Endothelial cell of umbilical vein (primary cell): Measurements from ENCODE around the gene GCAT. TPM values are rescaled to one million over a fixed set of nuclear protein-coding genes. Genes with fewer than 3 reads are reported as not detected.
A peak's percentile ranks its signal among the peaks of the same experiment; 100 is the strongest.

ENCODE experiments used
- BruUV-seq: library from RNA; stranded (reverse); fragments of 400-500 nt; replicated peaks from 2 replicates; lab custom pipeline; 2021; lab: Mats Ljungman, UMichigan
- CTCF ChIA-PET: fragments of 300-600, 350-600 bp; sonication (Branson Sonifier 250); formaldehyde crosslinking; loops from one replicate; lab custom pipeline; 2021; ENCODE audit warnings: antibody characterized with exemption, inconsistent platforms; lab: Charles Lee
- POLR2A ChIA-PET: fragments of 300-600, 350-600 bp; sonication (Branson Sonifier 250); formaldehyde crosslinking; loops from one replicate; lab custom pipeline; 2021; ENCODE audit warnings: antibody characterized with exemption, inconsistent platforms; lab: Charles Lee
- DNase-seq: peaks from one replicate; pipeline ENCODE4 v3.0.0-alpha.2; 2011; ENCODE audit warnings: low read depth, low spot score
- FAIRE-seq: peaks from 2 replicates; lab custom pipeline; 2011; peaks lifted over from hg19 to GRCh38; lab: Jason Lieb, UNC
- H2AFZ ChIP-seq: 2 replicates; pipeline ENCODE4 v1.6.0; 2012; ENCODE audit warnings: low read depth, low read length, control low read depth, inconsistent platforms
- H3K27ac ChIP-seq: 2 replicates; pipeline ENCODE4 v1.5.1; 2011; ENCODE audit warnings: low read depth, mild to moderate bottlenecking, control low read depth, low read length, moderate library complexity; ENCODE audit not compliant: insufficient read depth
- H3K27me3 ChIP-seq, 2 experiments: 2 replicates each; pipeline versions ENCODE4 v1.6.0 to v1.6.1; 2011; ENCODE audit warnings: low read length in 2 of 2, mixed read lengths in 1 of 2; ENCODE audit not compliant: control insufficient read depth in 2 of 2, insufficient read depth in 2 of 2
- H3K36me3 ChIP-seq, 2 experiments: 2 replicates in 1 of 2; 3 replicates in 1 of 2; pipeline ENCODE4 v1.5.1; 2011; ENCODE audit warnings: low read length in 2 of 2, mild to moderate bottlenecking in 1 of 2, moderate library complexity in 1 of 2; ENCODE audit not compliant: control insufficient read depth in 2 of 2, insufficient read depth in 2 of 2; ENCODE audit errors: extremely low read depth in 1 of 2
- H3K4me1 ChIP-seq: 3 replicates; pipeline ENCODE4 v1.5.1; 2011; ENCODE audit warnings: mild to moderate bottlenecking, low read length; ENCODE audit not compliant: control insufficient read depth, insufficient read depth; ENCODE audit errors: extremely low read depth
- H3K4me2 ChIP-seq: 2 replicates; pipeline ENCODE4 v1.6.1; 2011; ENCODE audit warnings: low read length, control low read depth, mixed read lengths; ENCODE audit not compliant: insufficient read depth
- H3K4me3 ChIP-seq, 3 experiments: fragments of 200-600 bp in 1 of 3; sonication (generic), shearing (Covaris generic) in 1 of 3; replicated peaks in 1 of 3; 2 replicates each; pipeline ENCODE4 v1.5.1; 2011 to 2016; ENCODE audit warnings: control low read depth in 3 of 3, low read length in 3 of 3, mild to moderate bottlenecking in 2 of 3, inconsistent platforms in 1 of 3, low read depth in 1 of 3, moderate library complexity in 1 of 3; ENCODE audit not compliant: insufficient read depth in 1 of 3
- H3K79me2 ChIP-seq: 2 replicates; pipeline ENCODE4 v1.6.0; 2012; ENCODE audit warnings: low read length, inconsistent platforms; ENCODE audit not compliant: control insufficient read depth, insufficient read depth
- H3K9ac ChIP-seq: replicated peaks from 2 replicates; pipeline ENCODE3; 2011; ENCODE audit warnings: low read length, control low read depth; ENCODE audit not compliant: insufficient read depth; ENCODE audit errors: extremely low read depth
- H3K9me1 ChIP-seq: replicated peaks from 3 replicates; pipeline ENCODE4 v1.6.0; 2011; ENCODE audit warnings: mild to moderate bottlenecking, low read length; ENCODE audit not compliant: control insufficient read depth, insufficient read depth; ENCODE audit errors: extremely low read depth
- H3K9me3 ChIP-seq: replicated peaks from 2 replicates; pipeline ENCODE4 v1.5.1; 2012; ENCODE audit warnings: low read length, inconsistent platforms; ENCODE audit not compliant: control insufficient read depth, insufficient read depth
- H4K20me1 ChIP-seq: replicated peaks from 2 replicates; pipeline ENCODE3; 2011; ENCODE audit warnings: mild to moderate bottlenecking, low read length; ENCODE audit not compliant: control insufficient read depth, insufficient read depth; ENCODE audit errors: extremely low read depth
- CTCF ChIP-seq, 2 donors: IDR thresholded peaks; 1 replicate in 1 of 2; 2 replicates in 1 of 2; pipeline ENCODE4 v1.5.1; 2011; ENCODE audit warnings: low read length in 2 of 2, mild to moderate bottlenecking in 2 of 2, moderate library complexity in 2 of 2, control low read depth in 1 of 2, inconsistent platforms in 1 of 2, low read depth in 1 of 2; ENCODE audit not compliant: insufficient read depth in 1 of 2; ENCODE audit errors: extremely low read depth in 1 of 2
- EZH2 ChIP-seq: IDR thresholded peaks from 2 replicates; pipeline ENCODE4 v1.6.1; 2012; ENCODE audit warnings: borderline replicate concordance, low read depth, mild to moderate bottlenecking, moderate library complexity, low read length, inconsistent platforms; ENCODE audit not compliant: severe bottlenecking
- FOS ChIP-seq: IDR thresholded peaks from 2 replicates; pipeline ENCODE4 v1.6.1; 2011; ENCODE audit warnings: mild to moderate bottlenecking, low read length, moderate library complexity, borderline replicate concordance; ENCODE audit not compliant: insufficient read depth
- MYC ChIP-seq: IDR thresholded peaks from one replicate; pipeline ENCODE4 v1.6.1; 2011; ENCODE audit warnings: mild to moderate bottlenecking, low read depth, low read length
- POLR2A ChIP-seq: IDR thresholded peaks from 2 replicates; pipeline ENCODE4 v1.6.1; 2012; ENCODE audit warnings: low read depth, mild to moderate bottlenecking, control low read depth, low read length
- dilution Hi-C: fragments of 300-500 bp; cut with MboI; formaldehyde crosslinking; loops from one replicate; pipeline ENCODE4 v1.15.0; 2019; ENCODE audit warnings: low sequenced_read_pairs; ENCODE audit not compliant: extremely low pct_ligation_motif_present
- intact Hi-C: fragments of 100-400 bp; cut with micrococcal nuclease; formaldehyde crosslinking; loops from one replicate; pipeline ENCODE4 v1.10.0; 2022
- polyA plus RNA-seq, 4 experiments: library from polyadenylated mRNA; depleted of rRNA in 3 of 4; stranded (reverse) in 3 of 4; unstranded in 1 of 4; fragments of >200 nt; gene quantifications; 2 replicates each; pipeline versions ENCODE4 v1.2.1 to v1.2.3, GENCODE V29; 2011 to 2012; ENCODE audit warnings: missing spikeins in 1 of 4
- total RNA-seq: library from RNA; stranded (reverse); gene quantifications from 2 replicates; pipeline ENCODE4 v1.2.3, GENCODE V29; 2021
- TF ChIP-seq, protein P1 (sequence below): IDR thresholded peaks from 2 replicates; pipeline ENCODE4 v1.6.1; 2011; ENCODE audit not compliant: insufficient read depth, insufficient read length

Gene GCAT
- total and polyA plus RNA-seq, 2 donors (not counting 3 experiments of a cell fraction or from before 2014, with no cell fraction given): 19.7 TPM

DNA sequence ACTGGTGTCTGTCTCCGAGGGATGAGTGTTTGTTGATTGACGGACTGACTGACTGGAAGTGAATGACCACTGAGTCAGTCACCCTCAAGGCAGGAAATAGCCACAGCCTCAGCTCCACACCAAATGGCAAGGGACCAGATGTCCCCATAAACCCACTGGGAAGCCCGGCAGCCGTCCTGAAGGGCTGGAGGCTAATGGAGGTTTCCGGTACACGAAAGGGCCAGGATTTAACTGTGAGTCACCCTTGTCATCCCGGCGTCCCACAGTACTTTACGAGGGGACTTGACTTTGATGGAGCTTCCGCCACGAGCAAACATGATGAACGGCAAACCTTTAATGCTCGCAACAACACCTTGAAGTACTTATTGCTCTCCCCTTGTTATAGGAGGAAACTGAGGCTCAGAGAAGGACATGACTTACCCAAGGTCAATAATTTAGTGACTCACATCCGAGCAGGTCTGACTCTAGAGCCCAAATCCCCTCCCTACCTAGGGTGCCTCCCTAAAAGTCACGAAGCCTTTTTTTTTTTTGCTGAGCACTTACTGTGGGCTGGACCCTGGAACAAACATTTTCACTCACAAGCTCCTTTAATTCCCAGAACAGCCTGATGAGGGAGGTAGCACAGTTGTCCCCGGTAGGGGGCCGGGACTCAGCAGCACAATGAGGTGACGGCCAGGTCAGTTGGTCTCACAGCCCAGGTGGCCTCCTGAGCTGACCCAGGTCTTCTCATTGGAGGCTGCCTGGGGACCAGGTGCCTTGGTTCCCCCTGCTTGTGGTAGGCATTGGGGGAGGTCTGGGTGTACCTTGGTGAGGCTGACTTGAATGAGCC lies 25.2 kb upstream of the GCAT start:
- Histone ChIP-seq H3K27ac (no peak overlapping the region), H3K9me3 (no peaks in the 10 kb centered on the region), H3K4me2 (no peak overlapping the region), H3K27me3 (no peaks in the 10 kb centered on the region), H3K4me3 (no peak overlapping the region), H4K20me1 (no peaks in the 10 kb centered on the region), H3K9ac (no peak overlapping the region), H3K79me2 (no peaks in the 10 kb centered on the region), H3K4me1 (peaks cover 15% of the 10 kb centered on the region), H3K36me3 (no peaks in the 10 kb centered on the region), H2AFZ (no peak overlapping the region), H3K9me1 (no peaks in the 10 kb centered on the region)
- FAIRE-seq (peak; percentile 87), DNase-seq (peak; percentile 29)
- TF ChIP-seq MYC (no peak), EZH2 (no peak), FOS (peak; percentile 35), CTCF (IDR thresholded peaks at IDR 0.05; ENCODE audit: extremely low read depth in 1 of 2, insufficient read depth in 1 of 2, low read depth in 1 of 2, low read length in 2 of 2) (peak in 1 of 2 donors; percentile 20), POLR2A (no peak)
- TF ChIP-seq, protein P1, sequence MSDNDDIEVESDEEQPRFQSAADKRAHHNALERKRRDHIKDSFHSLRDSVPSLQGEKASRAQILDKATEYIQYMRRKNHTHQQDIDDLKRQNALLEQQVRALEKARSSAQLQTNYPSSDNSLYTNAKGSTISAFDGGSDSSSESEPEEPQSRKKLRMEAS: no peak
- ChIA-PET CTCF (interaction anchor here (0.9 to 2.4 kb wide), 15 partner anchors 9 to 244 kb away, joined by 3 to 11 read pairs (median 4); partner anchors contain the start of gene GCAT), POLR2A (no interaction called here)
- dilution Hi-C loops: no loop called here
- BruUV-seq: no TSS peak
- intact Hi-C loops: no loop called here
